Measurements from ENCODE around the gene MKI67. TPM values are rescaled to one million over a fixed set of nuclear protein-coding genes. Genes with fewer than 3 reads are reported as not detected.
"Not testable (repeated sequence)": the region's sequence is repeated elsewhere in the genome, so short reads cannot be mapped to it uniquely, and the experiment has no call there.

The MKI67 gene
- total and polyA plus RNA-seq, 2 of the 4 experiments (the other 2 are of a cell fraction), result 13.5 to 36.4 TPM

DNA sequence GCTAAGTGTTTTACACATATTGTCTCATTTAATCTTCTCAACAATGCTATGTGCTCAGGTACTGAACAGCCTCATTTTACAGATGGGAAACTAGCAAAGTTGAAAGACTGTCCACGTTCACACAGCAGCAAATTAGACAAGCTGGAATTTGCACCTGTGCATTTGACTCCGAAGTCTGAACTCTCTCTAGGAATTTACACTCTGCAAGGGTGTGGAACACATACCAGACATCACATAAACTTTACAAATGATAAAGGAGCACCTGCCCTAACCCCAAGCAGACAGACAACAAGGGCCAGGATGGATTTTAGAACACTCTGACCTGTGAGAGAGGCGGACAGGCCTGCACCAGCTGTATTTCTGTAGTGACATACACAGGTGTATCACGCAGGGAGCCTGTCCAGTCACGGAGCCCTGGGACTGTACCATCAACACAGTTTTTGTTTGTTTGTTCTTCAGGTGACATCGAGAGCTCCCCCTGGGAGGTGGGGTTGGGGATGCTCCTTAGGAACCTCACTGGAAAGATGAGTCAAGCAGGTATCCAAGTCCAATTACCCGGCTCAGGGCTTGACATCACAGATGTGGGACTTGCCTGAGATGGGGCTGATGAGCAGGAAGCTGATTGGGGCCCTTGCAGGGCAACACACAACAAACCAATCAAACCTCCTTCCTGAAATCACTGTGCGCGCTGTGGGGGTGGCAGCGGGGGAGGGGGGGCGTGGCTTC lies 31.0 kb downstream of the MKI67 start:
- CTCF ChIA-PET, result no interaction called here
- Histone ChIP-seq H3K9me1 (ENCODE audit: insufficient read depth, low read length) (peaks cover 8% of the 10 kb centered on the region; the same call in 1 of the 2 replicates), H3K9ac (ENCODE audit: low read depth, low read length) (no peak overlapping the region), H3K9me3 (ENCODE audit: control insufficient read depth, insufficient read depth, low read length) (no peaks in the 10 kb centered on the region), H3K56ac (ENCODE audit: extremely low read depth, insufficient read depth, low read length) (no peak overlapping the region), H2AK5ac (ENCODE audit: low read depth, low read length) (no peak overlapping the region), H3K27ac (ENCODE audit: insufficient read depth, low read length) (no peak overlapping the region), H4K8ac (ENCODE audit: low read depth in 2 of 2, low read length in 2 of 2) (no peak overlapping the region), H4K5ac (ENCODE audit: low read depth, low read length) (no peak overlapping the region), H3K18ac (ENCODE audit: low read depth, low read length) (no peak overlapping the region), H2BK20ac (ENCODE audit: low read depth, low read length) (no peak overlapping the region), H3K14ac (replicated peaks; ENCODE audit: low read depth, low read length) (no peak overlapping the region), H3K36me3 (ENCODE audit: control insufficient read depth, insufficient read depth, low read length) (peaks cover 12% of the 10 kb centered on the region), H2BK15ac (ENCODE audit: low read depth, low read length) (no peak overlapping the region), H2BK5ac (ENCODE audit: low read depth, low read length, poor library complexity, severe bottlenecking) (no peak overlapping the region), H3K4me3 (ENCODE audit: insufficient read depth, low read depth, low read length) (no peak overlapping the region), H2AFZ (replicated peaks; ENCODE audit: low read length, poor library complexity) (no peak overlapping the region), H4K91ac (ENCODE audit: insufficient read depth, low read depth, low read length) (no peak overlapping the region), H3K23ac (ENCODE audit: low read depth, low read length) (no peak overlapping the region), H3K4me2 (ENCODE audit: low read depth, low read length) (no peak overlapping the region), H2BK120ac (ENCODE audit: low read depth, low read length) (no peak overlapping the region), H3K4me1 (ENCODE audit: control insufficient read depth, insufficient read depth, low read length) (no peaks in the 10 kb centered on the region), H4K20me1 (ENCODE audit: insufficient read depth, low read length) (no peaks in the 10 kb centered on the region; the same call in 1 of the 2 replicates), H3K79me1 (ENCODE audit: low read depth in 1 of 2, low read length in 2 of 2) (peaks cover 4 to 9% of the 10 kb centered on the region in 2 experiments; a peak in 3 of 4 replicates), H2AK9ac (replicated peaks; ENCODE audit: low read depth, low read length, poor library complexity) (no peak overlapping the region), H3K4ac (ENCODE audit: low read depth, low read length) (no peak overlapping the region), H3K27me3 (ENCODE audit: control insufficient read depth, insufficient read depth, low read length) (no peaks in the 10 kb centered on the region)
- 74% methylated on average over 2 of the region's 11 CpGs; no CpG with 5 or more reads in 1 of the 2 experiments for WGBS, 2 experiments (ENCODE audit: extremely low coverage in 2 of 2, insufficient read length in 1 of 2)
- POLR2A ChIA-PET (ENCODE audit: unreplicated experiment), result no interaction called here
- ATAC-seq (ENCODE audit: low read depth) (no peak), DNase-seq (no peak)
- dilution Hi-C loops (cut with HindIII; ENCODE audit: low sequenced_read_pairs, unreplicated experiment), result no loop called here
- TF ChIP-seq MAZ (IDR thresholded peaks at IDR 0.05; ENCODE audit: borderline replicate concordance, low read depth, low read length) (no peak), POLR2A (IDR thresholded peaks at IDR 0.05; ENCODE audit: low read depth, low read length) (no peak), SMC3 (IDR thresholded peaks at IDR 0.05; ENCODE audit: low read depth, low read length) (no peak), CEBPB (IDR thresholded peaks at IDR 0.05; ENCODE audit: low read depth, low read length) (no peak), MXI1 (IDR thresholded peaks at IDR 0.05; ENCODE audit: borderline replicate concordance, low read depth, low read length) (no peak)
- TF ChIP-seq, protein P1, sequence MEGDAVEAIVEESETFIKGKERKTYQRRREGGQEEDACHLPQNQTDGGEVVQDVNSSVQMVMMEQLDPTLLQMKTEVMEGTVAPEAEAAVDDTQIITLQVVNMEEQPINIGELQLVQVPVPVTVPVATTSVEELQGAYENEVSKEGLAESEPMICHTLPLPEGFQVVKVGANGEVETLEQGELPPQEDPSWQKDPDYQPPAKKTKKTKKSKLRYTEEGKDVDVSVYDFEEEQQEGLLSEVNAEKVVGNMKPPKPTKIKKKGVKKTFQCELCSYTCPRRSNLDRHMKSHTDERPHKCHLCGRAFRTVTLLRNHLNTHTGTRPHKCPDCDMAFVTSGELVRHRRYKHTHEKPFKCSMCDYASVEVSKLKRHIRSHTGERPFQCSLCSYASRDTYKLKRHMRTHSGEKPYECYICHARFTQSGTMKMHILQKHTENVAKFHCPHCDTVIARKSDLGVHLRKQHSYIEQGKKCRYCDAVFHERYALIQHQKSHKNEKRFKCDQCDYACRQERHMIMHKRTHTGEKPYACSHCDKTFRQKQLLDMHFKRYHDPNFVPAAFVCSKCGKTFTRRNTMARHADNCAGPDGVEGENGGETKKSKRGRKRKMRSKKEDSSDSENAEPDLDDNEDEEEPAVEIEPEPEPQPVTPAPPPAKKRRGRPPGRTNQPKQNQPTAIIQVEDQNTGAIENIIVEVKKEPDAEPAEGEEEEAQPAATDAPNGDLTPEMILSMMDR (conservative IDR thresholded peaks at IDR 0.05; ENCODE audit: low read depth, low read length), result no peak
- in situ Hi-C loops (cut with MboI; ENCODE audit: low sequenced_read_pairs), result no loop called here
- intact Hi-C loops (cut with micrococcal nuclease), result no loop called here
- no TSS peak for BruUV-seq (replicated peaks)

DNA sequence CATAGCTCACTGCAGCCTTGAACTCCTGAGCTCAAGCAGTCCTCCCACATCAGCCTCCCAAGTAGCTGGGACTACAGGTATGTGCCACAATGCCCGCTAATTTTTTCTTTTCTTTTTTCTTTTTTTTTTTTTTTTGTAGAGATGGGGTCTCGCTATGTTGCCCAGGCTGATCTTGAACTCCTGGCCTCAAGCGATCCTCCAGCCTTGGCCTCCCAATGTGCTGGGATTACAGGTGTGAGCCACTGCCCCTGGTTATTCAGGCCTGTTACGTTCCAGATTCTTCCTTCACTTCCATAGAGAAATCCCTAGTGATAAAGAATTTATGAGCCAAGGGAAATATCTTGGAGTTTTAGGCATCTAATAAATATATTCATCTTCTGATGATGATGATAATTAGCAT lies 31.6 kb downstream of the MKI67 start:
- H2AFZ ChIP-seq (replicated peaks; ENCODE audit: low read length, poor library complexity); in situ Hi-C loops (cut with MboI; ENCODE audit: low sequenced_read_pairs): not testable (repeated sequence)

More for the DNA sequence above, 31.6 kb downstream of the MKI67 start:
- H2BK15ac ChIP-seq (ENCODE audit: low read depth, low read length); H3K18ac ChIP-seq (ENCODE audit: low read depth, low read length); H2AK9ac ChIP-seq (replicated peaks; ENCODE audit: low read depth, low read length, poor library complexity); dilution Hi-C loops (cut with HindIII; ENCODE audit: low sequenced_read_pairs, unreplicated experiment); H2BK120ac ChIP-seq (ENCODE audit: low read depth, low read length); DNase-seq; H3K27ac ChIP-seq (ENCODE audit: insufficient read depth, low read length); H4K8ac ChIP-seq (ENCODE audit: low read depth in 2 of 2, low read length in 2 of 2); POLR2A ChIA-PET (ENCODE audit: unreplicated experiment); H3K27me3 ChIP-seq (ENCODE audit: control insufficient read depth, insufficient read depth, low read length); H3K9me1 ChIP-seq (ENCODE audit: insufficient read depth, low read length); H3K4ac ChIP-seq (ENCODE audit: low read depth, low read length); intact Hi-C loops (cut with micrococcal nuclease); H4K5ac ChIP-seq (ENCODE audit: low read depth, low read length); H3K9ac ChIP-seq (ENCODE audit: low read depth, low read length); H3K36me3 ChIP-seq (ENCODE audit: control insufficient read depth, insufficient read depth, low read length); H2AK5ac ChIP-seq (ENCODE audit: low read depth, low read length); H3K56ac ChIP-seq (ENCODE audit: extremely low read depth, insufficient read depth, low read length); H2BK5ac ChIP-seq (ENCODE audit: low read depth, low read length, poor library complexity, severe bottlenecking); H4K91ac ChIP-seq (ENCODE audit: insufficient read depth, low read depth, low read length); H3K14ac ChIP-seq (replicated peaks; ENCODE audit: low read depth, low read length); H3K4me1 ChIP-seq (ENCODE audit: control insufficient read depth, insufficient read depth, low read length); H3K79me1 ChIP-seq (ENCODE audit: low read depth in 1 of 2, low read length in 2 of 2); H2BK20ac ChIP-seq (ENCODE audit: low read depth, low read length); H3K23ac ChIP-seq (ENCODE audit: low read depth, low read length); H3K4me2 ChIP-seq (ENCODE audit: low read depth, low read length); H3K4me3 ChIP-seq (ENCODE audit: insufficient read depth, low read depth, low read length); H3K9me3 ChIP-seq (ENCODE audit: control insufficient read depth, insufficient read depth, low read length); H4K20me1 ChIP-seq (ENCODE audit: insufficient read depth, low read length); BruUV-seq (replicated peaks); ATAC-seq (ENCODE audit: low read depth): not testable (repeated sequence)
- WGBS, 2 experiments (ENCODE audit: extremely low coverage in 2 of 2, insufficient read length in 1 of 2), result no CpG with 5 or more reads among the region's 4 CpGs
- CTCF ChIA-PET, result interaction anchor here (0.6 kb wide), 1 partner anchor 41 kb away, joined by 4 read pairs; no protein-coding TSS in a partner anchor
